IPS DF 4.7 (cell line): ENCODE results near the gene DPP9.
"Not testable (repeated sequence)": the region's sequence is repeated elsewhere in the genome, so short reads cannot be mapped to it uniquely, and the experiment has no call there.

ENCODE experiments used
- DNase-seq: peaks from one replicate; pipeline ENCODE4 v3.0.0-alpha.2; 2013; ENCODE audit warnings: low spot score; ENCODE audit errors: extremely low read depth

Gene DPP9

GRCh38 chr19:4723595-4724514, at the start of gene DPP9:
TSS of gene DPP9 (minus strand) at chr19:4723842. CDS start at chr19:4719906, 3,936 bp downstream.
- peak; percentile 93 for DNase-seq

GRCh38 chr19:4773047-4773640, 49.5 kb upstream of the DPP9 start:
- no peak for DNase-seq

GRCh38 chr19:4772566-4772965, 48.9 kb upstream of the DPP9 start:
- DNase-seq, result no peak

- peak; percentile 68 for DNase-seq
Measured at GRCh38 chr19:4768934-4769777, 45.5 kb upstream of the DPP9 start.

- no peak for DNase-seq
Measured at GRCh38 chr19:4764393-4764660, 40.7 kb upstream of the DPP9 start.

GRCh38 chr19:4763021-4763420, 39.4 kb upstream of the DPP9 start:
- DNase-seq, result no peak

DNA sequence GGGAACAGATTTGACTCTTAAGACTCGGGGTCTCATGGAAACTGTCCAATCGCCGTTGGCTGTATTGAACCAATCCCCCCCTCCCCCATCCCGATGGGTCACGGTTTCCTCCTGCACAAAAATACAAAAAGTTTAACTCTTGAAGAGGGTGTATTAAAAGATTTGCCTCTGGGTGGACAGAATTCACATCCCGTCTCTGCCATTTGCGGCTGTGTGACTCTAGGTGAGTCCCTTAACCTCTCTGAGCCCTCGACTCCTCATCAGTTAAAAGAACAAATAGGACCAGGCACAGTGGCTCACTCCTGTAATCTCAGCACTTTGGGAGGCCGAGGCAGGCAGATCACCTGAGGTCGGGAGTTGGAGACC, 36.6 kb upstream of the DPP9 start:
- DNase-seq, result no peak

GRCh38 chr19:4759388-4760284, 36.0 kb upstream of the DPP9 start:
- DNase-seq, result peak; percentile 56

- DNase-seq, result no peak
Measured at GRCh38 chr19:4758659-4759058, 35.0 kb upstream of the DPP9 start.

DNA sequence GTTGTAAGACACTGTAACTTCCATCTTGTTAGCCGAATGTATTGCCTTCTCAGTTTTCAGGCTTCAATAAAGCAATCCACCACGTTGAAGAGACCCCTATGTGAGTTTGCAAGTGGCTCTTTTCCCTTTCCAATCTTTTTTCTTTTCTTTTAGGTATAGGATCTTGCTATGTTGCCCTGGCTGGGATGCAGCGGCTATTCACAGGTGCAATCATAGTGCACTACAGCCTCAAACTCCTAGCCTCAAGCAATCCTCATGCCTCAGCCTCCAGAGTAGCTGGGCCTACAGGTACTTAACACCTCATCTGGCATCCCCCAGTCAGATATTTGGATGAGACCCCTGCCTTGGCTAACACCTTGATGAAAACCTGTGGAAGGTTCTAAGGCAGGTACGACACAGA, 34.4 kb upstream of the DPP9 start:
- DNase-seq, result no peak

DNA sequence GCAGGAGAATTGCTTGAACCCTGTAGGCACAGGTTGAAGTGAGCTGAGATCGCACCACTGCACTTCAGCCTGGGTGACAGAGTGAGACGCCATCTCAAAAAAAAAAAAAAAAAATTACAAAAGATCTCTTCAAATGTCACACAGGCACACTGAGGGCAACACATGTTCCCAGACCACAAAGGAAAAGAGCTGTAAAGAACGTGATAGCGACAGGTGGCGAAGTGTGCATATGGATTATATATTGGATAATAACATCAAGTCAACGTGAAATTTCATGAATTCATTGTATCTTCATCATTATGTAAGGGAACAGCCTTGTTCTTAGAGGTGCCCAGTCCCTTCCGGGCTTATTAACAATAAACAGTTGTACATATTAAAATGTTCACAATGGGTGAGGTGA, 31.8 kb upstream of the DPP9 start:
- no peak for DNase-seq

- DNase-seq, result no peak
Measured at GRCh38 chr19:4754248-4754647, 30.6 kb upstream of the DPP9 start.

- DNase-seq, result no peak
Measured at GRCh38 chr19:4749870-4750590, 26.4 kb upstream of the DPP9 start.

DNA sequence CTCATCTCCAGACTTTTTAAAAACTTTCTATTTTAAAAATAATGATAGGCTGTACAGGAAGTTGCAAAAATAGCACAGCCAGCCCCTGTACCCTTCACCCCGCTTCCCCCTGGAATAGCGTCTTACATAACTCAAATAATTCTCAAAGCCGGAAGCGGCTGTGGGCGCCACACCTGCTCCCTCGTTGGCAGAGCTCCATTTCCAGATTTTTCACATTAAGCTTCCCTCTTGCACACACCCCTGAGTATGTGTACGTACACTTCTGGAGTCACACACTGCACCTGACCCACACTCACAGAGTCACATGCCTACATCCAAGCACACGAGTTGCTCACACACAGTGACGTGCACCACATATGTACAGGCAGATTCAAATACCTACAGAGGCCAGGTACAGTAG, 24.9 kb upstream of the DPP9 start:
- no peak for DNase-seq

DNA sequence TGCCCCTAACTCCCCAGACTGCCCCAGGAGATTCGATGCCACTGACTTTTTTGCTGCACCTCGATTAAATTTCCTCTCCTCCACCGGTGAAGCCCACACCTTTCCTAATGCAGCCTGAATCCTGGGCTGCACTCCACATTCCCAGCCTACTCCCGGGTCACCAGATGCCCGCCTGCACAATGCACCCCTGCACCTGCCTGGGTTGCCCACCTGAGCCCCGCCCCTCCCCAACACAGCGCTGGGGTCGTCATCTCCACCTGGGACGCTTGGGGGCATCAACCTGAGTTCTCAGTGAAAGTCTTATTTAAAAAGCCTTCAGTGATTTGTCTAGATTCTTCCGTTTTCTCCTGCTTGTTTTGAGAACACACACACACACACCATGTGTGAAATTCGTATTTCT, 24.5 kb upstream of the DPP9 start:
- DNase-seq, result no peak

DNA sequence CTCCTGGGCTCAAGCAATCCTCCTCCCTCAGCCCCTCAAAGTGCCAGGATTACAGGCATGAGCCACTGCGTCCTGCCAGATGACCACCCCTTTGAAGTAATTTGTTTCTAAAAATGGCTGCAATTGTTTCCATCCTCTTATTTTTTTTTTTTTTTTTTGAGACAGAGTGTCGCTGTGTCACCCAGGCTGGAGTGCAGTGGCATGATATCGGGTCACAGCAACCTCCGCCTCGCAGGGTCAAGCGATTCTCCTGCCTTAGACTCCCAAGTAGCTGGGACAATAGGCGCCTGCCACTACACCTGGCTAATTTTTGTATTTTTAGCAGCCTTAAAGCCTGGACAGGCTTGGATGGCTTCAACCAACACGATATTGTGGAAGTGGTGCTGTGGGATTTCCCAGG, 22.3 kb upstream of the DPP9 start:
- no peak for DNase-seq

DNA sequence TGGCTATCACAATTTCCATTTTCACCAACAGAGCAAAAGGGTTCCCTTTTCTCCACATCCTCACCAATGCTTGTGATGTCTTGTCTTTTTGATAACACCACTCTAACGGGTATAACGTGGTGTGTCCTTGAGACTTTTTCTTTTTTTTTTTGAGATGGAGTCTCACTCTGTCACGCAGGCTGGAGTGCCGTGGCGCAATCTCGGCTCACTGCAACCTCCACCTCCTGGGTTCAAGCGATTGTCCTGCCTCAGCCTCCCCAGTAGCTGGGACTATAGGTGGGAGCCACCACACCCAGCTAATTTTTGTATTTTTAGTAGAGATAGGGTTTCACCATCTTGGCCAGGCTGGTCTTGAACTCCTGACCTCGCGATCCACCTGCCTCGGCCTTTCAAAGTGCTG, 21.5 kb upstream of the DPP9 start:
- not testable (repeated sequence) for DNase-seq

GRCh38 chr19:4744451-4745174, 21.0 kb upstream of the DPP9 start:
- DNase-seq, result no peak

- DNase-seq, result no peak
Measured at GRCh38 chr19:4742723-4743646, 19.3 kb upstream of the DPP9 start.
